ENCODE data around the gene TNFRSF4. TPM values are rescaled to one million over a fixed set of nuclear protein-coding genes. Genes with fewer than 3 reads are reported as not detected.

The TNFRSF4 gene
- polyA plus RNA-seq, 3 donors, result 1.4 to 13.9 (median 11.4) TPM

GRCh38 chr1:1168451-1169411 lies 45.2 kb downstream of the TNFRSF4 start:
- WGBS, 3 donors, result 76 to 86% (median 76%) methylated on average over 37 of the region's 37 CpGs
- H3K27ac ChIP-seq (ENCODE audit: low read depth, low read length), result no peak overlapping the region

GRCh38 chr1:1167841-1168450 lies 46.0 kb downstream of the TNFRSF4 start:
- 71 to 81% (median 75%) methylated on average over 25 to 36 of the region's 36 CpGs for WGBS, 3 donors
- no peak overlapping the region for H3K27ac ChIP-seq (ENCODE audit: low read depth, low read length)

GRCh38 chr1:1167398-1167821 lies 46.5 kb downstream of the TNFRSF4 start:
- H3K27ac ChIP-seq (ENCODE audit: low read depth, low read length), result no peak overlapping the region
- WGBS, 3 donors, result 59 to 76% (median 74%) methylated on average over 11 to 20 of the region's 20 CpGs

- 68 to 79% (median 68%) methylated on average over 35 to 44 of the region's 44 CpGs for WGBS, 3 donors
- no peak overlapping the region for H3K27ac ChIP-seq (ENCODE audit: low read depth, low read length)
Observed at GRCh38 chr1:1166642-1167397, 47.1 kb downstream of the TNFRSF4 start.

GRCh38 chr1:1165900-1166421 lies 48.0 kb downstream of the TNFRSF4 start:
- H3K27ac ChIP-seq (ENCODE audit: low read depth, low read length), result no peak overlapping the region
- WGBS, 3 donors, result 42 to 59% (median 51%) methylated on average over 23 of the region's 23 CpGs

- 28 to 72% (median 68%) methylated on average over 12 of the region's 12 CpGs for WGBS, 3 donors
- no peak overlapping the region for H3K27ac ChIP-seq (ENCODE audit: low read depth, low read length)
Observed at GRCh38 chr1:1165485-1165884, 48.5 kb downstream of the TNFRSF4 start.

- WGBS, 3 donors, result 33 to 76% (median 66%) methylated on average over 48 of the region's 48 CpGs
- H3K27ac ChIP-seq (ENCODE audit: low read depth, low read length), result no peak overlapping the region
Observed at GRCh38 chr1:1164701-1165451, 49.1 kb downstream of the TNFRSF4 start.

GRCh38 chr1:1164361-1164700 lies 49.6 kb downstream of the TNFRSF4 start:
- no peak overlapping the region for H3K27ac ChIP-seq (ENCODE audit: low read depth, low read length)
- WGBS, 3 donors, result 24 to 82% (median 66%) methylated on average over 26 of the region's 26 CpGs

GRCh38 chr1:1163538-1164070 lies 50.3 kb downstream of the TNFRSF4 start:
- H3K27ac ChIP-seq (ENCODE audit: low read depth, low read length), result no peak overlapping the region
- WGBS, 3 donors, result 27 to 92% (median 82%) methylated on average over 31 to 33 of the region's 33 CpGs

- WGBS, 3 donors, result 31 to 76% (median 64%) methylated on average over 65 to 73 of the region's 73 CpGs
- H3K27ac ChIP-seq (ENCODE audit: low read depth, low read length), result no peak overlapping the region
Observed at GRCh38 chr1:1162597-1163537, 51.1 kb downstream of the TNFRSF4 start.

GRCh38 chr1:1161683-1162079 lies 52.3 kb downstream of the TNFRSF4 start:
- H3K27ac ChIP-seq (ENCODE audit: low read depth, low read length), result no peak overlapping the region

More at GRCh38 chr1:1161683-1162079, 52.3 kb downstream of the TNFRSF4 start:
- 51 to 73% (median 65%) methylated on average over 17 of the region's 17 CpGs for WGBS, 3 donors

Other genes with a start within 250 kb of the TNFRSF4 start
- 1 to 10 TPM in 1 of 3 donors, under 1 TPM in 2; 0.22 to 1.1 (median 0.38) TPM for gene PLEKHN1, start 247.7 kb downstream of the TNFRSF4 start, polyA plus RNA-seq
- gene PERM1, start 232.1 kb downstream of the TNFRSF4 start, polyA plus RNA-seq, result 1 to 10 TPM in 1 of 3 donors, under 1 TPM in 2; 0.06 to 2.0 (median 0.16) TPM
- 10 to 100 TPM; 11.3 to 22.9 (median 14.2) TPM for gene HES4, start 214.1 kb downstream of the TNFRSF4 start, polyA plus RNA-seq
- gene ISG15, start 200.7 kb downstream of the TNFRSF4 start, polyA plus RNA-seq, result 10 to 100 TPM; 43.7 to 83.5 (median 44.3) TPM
- gene AGRN, start 194.0 kb downstream of the TNFRSF4 start, polyA plus RNA-seq, result 10 to 100 TPM; 12.5 to 34.2 (median 21.5) TPM
- gene RNF223, start 139.8 kb downstream of the TNFRSF4 start, polyA plus RNA-seq, result under 1 TPM in 2 of 3 donors, not detected in 1; 0.05 to 0.30 TPM
- 10 to 100 TPM in 1 of 3 donors, 1 to 10 TPM in 2; 5.2 to 11.5 (median 9.3) TPM for gene C1orf159, start 98.1 kb downstream of the TNFRSF4 start, polyA plus RNA-seq
- under 1 TPM; 0.13 to 0.98 (median 0.45) TPM for gene TTLL10, start 40.3 kb downstream of the TNFRSF4 start, polyA plus RNA-seq
- gene TNFRSF18, start 7.6 kb downstream of the TNFRSF4 start, polyA plus RNA-seq, result 1 to 10 TPM in 1 of 3 donors, under 1 TPM in 1, not detected in 1; 0.45 to 1.4 TPM
- gene SDF4, start 17.8 kb upstream of the TNFRSF4 start, polyA plus RNA-seq, result 100 to 1,000 TPM in 2 of 3 donors, 10 to 100 TPM in 1; 93.9 to 148 (median 101) TPM
- 10 to 100 TPM in 1 of 3 donors, 1 to 10 TPM in 2; 8.9 to 13.0 (median 8.9) TPM for gene B3GALT6, start 18.1 kb upstream of the TNFRSF4 start, polyA plus RNA-seq
- gene C1QTNF12, start 32.6 kb upstream of the TNFRSF4 start, polyA plus RNA-seq, result 1 to 10 TPM in 2 of 3 donors, under 1 TPM in 1; 0.53 to 6.1 (median 3.5) TPM
- gene UBE2J2, start 59.7 kb upstream of the TNFRSF4 start, polyA plus RNA-seq, result 10 to 100 TPM; 25.8 to 45.1 (median 39.5) TPM
- gene SCNN1D, start 66.3 kb upstream of the TNFRSF4 start, polyA plus RNA-seq, result 1 to 10 TPM; 1.7 to 6.6 (median 4.9) TPM
- gene ACAP3, start 93.8 kb upstream of the TNFRSF4 start, polyA plus RNA-seq, result 10 to 100 TPM; 14.5 to 35.7 (median 27.5) TPM
- gene PUSL1, start 94.4 kb upstream of the TNFRSF4 start, polyA plus RNA-seq, result 10 to 100 TPM in 2 of 3 donors, 1 to 10 TPM in 1; 6.6 to 13.5 (median 12.8) TPM
- 100 to 1,000 TPM in 1 of 3 donors, 10 to 100 TPM in 2; 92.8 to 117 (median 98.6) TPM for gene INTS11, start 110.5 kb upstream of the TNFRSF4 start, polyA plus RNA-seq
- gene CPTP, start 110.6 kb upstream of the TNFRSF4 start, polyA plus RNA-seq, result 10 to 100 TPM; 12.3 to 17.4 (median 16.5) TPM
- gene TAS1R3, start 117.1 kb upstream of the TNFRSF4 start, polyA plus RNA-seq, result under 1 TPM; 0.10 to 0.45 (median 0.19) TPM
- 10 to 100 TPM; 42.5 to 54.5 (median 48.9) TPM for gene DVL1, start 135.3 kb upstream of the TNFRSF4 start, polyA plus RNA-seq
- 100 to 1,000 TPM in 1 of 3 donors, 10 to 100 TPM in 2; 11.7 to 104 (median 82.1) TPM for gene MXRA8, start 144.4 kb upstream of the TNFRSF4 start, polyA plus RNA-seq
- 100 to 1,000 TPM; 129 to 240 (median 165) TPM for gene AURKAIP1, start 161.1 kb upstream of the TNFRSF4 start, polyA plus RNA-seq
- 100 to 1,000 TPM; 103 to 173 (median 106) TPM for gene CCNL2, start 185.2 kb upstream of the TNFRSF4 start, polyA plus RNA-seq
- gene MRPL20, start 193.1 kb upstream of the TNFRSF4 start, polyA plus RNA-seq, result 100 to 1,000 TPM; 110 to 228 (median 190) TPM
- 10 to 100 TPM in 2 of 3 donors, 1 to 10 TPM in 1; 9.9 to 25.5 (median 10.6) TPM for gene ANKRD65, start 207.1 kb upstream of the TNFRSF4 start, polyA plus RNA-seq
- 10 to 100 TPM in 2 of 3 donors, 1 to 10 TPM in 1; 7.8 to 53.1 (median 42.1) TPM for gene VWA1, start 221.5 kb upstream of the TNFRSF4 start, polyA plus RNA-seq
- 10 to 100 TPM in 1 of 3 donors, 1 to 10 TPM in 1, under 1 TPM in 1; 0.34 to 10.3 (median 2.2) TPM for gene ATAD3C, start 235.5 kb upstream of the TNFRSF4 start, polyA plus RNA-seq